Activated T-cell treated with anti-CD3 and anti-CD28 coated beads for 24 hours (primary cell): Measurements from ENCODE around the gene SDK1.

Source experiments
- DNase-seq: peaks from one replicate; pipeline ENCODE4 v3.0.0-alpha.2; 2020; ENCODE audit warnings: low read depth

The SDK1 gene

GRCh38 chr7:4139656-4140625 is 838.9 kb downstream of the SDK1 start:
- no peak for DNase-seq

GRCh38 chr7:4140933-4141332 is 839.9 kb downstream of the SDK1 start:
- DNase-seq: no peak

- DNase-seq: no peak
Observed at GRCh38 chr7:4143006-4143405, 842.0 kb downstream of the SDK1 start.

- no peak for DNase-seq
Observed at GRCh38 chr7:4143511-4144171, 842.6 kb downstream of the SDK1 start.

- no peak for DNase-seq
Observed at GRCh38 chr7:4144172-4144701, 843.2 kb downstream of the SDK1 start.

GRCh38 chr7:4144811-4145510 is 843.9 kb downstream of the SDK1 start:
- no peak for DNase-seq

GRCh38 chr7:4145576-4145975 is 844.5 kb downstream of the SDK1 start:
- no peak for DNase-seq

GRCh38 chr7:4147926-4148620 is 847.0 kb downstream of the SDK1 start:
- no peak for DNase-seq

GRCh38 chr7:4149236-4149635 is 848.2 kb downstream of the SDK1 start:
- no peak for DNase-seq

- no peak for DNase-seq
Observed at GRCh38 chr7:4149645-4150044, 848.6 kb downstream of the SDK1 start.

- no peak for DNase-seq
Observed at GRCh38 chr7:4150731-4151130, 849.7 kb downstream of the SDK1 start.

- no peak for DNase-seq
Observed at GRCh38 chr7:4151524-4151923, 850.5 kb downstream of the SDK1 start.

- no peak for DNase-seq
Observed at GRCh38 chr7:4151926-4152549, 851.0 kb downstream of the SDK1 start.

GRCh38 chr7:4154882-4155535 is 854.0 kb downstream of the SDK1 start:
- DNase-seq: no peak

- no peak for DNase-seq
Observed at GRCh38 chr7:4156190-4156589, 855.1 kb downstream of the SDK1 start.

- DNase-seq: no peak
Observed at GRCh38 chr7:4157651-4158050, 856.6 kb downstream of the SDK1 start.

- DNase-seq: no peak
Observed at GRCh38 chr7:4158441-4159153, 857.5 kb downstream of the SDK1 start.

GRCh38 chr7:4159154-4159501 is 858.1 kb downstream of the SDK1 start:
- no peak for DNase-seq

GRCh38 chr7:4159761-4160554 is 858.9 kb downstream of the SDK1 start:
- DNase-seq: no peak
